GM12874 (cell line): ENCODE data around the gene DCLK1.

ENCODE experiments used
- TF ChIP-seq, protein P1 (sequence below): IDR thresholded peaks from 2 replicates; pipeline ENCODE4 v1.5.1; 2011; ENCODE audit warnings: low read depth, mild to moderate bottlenecking, control low read depth, low read length, moderate library complexity; ENCODE audit not compliant: insufficient read depth

Gene DCLK1

DNA sequence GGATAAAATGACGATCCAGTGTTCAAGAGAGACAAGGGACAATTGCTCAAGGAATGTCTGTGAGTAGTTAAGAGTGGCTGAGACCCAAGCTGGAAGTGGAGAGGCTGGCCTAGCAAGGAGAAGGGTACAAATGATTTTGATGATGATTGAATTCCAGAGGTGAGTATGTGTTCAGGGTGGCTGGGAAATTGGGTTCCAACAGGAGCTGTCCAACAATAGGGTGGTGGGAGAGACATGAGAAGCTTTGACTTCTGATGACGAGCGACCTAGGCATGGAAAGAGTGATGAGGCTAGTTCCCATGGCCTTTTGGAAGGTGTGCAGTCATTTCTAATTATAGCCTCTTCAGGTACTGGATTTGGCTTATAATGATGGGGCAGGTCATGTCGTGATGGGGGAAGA is 29.1 kb upstream of the DCLK1 start:
- TF ChIP-seq, protein P1, sequence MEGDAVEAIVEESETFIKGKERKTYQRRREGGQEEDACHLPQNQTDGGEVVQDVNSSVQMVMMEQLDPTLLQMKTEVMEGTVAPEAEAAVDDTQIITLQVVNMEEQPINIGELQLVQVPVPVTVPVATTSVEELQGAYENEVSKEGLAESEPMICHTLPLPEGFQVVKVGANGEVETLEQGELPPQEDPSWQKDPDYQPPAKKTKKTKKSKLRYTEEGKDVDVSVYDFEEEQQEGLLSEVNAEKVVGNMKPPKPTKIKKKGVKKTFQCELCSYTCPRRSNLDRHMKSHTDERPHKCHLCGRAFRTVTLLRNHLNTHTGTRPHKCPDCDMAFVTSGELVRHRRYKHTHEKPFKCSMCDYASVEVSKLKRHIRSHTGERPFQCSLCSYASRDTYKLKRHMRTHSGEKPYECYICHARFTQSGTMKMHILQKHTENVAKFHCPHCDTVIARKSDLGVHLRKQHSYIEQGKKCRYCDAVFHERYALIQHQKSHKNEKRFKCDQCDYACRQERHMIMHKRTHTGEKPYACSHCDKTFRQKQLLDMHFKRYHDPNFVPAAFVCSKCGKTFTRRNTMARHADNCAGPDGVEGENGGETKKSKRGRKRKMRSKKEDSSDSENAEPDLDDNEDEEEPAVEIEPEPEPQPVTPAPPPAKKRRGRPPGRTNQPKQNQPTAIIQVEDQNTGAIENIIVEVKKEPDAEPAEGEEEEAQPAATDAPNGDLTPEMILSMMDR, result no peak

DNA sequence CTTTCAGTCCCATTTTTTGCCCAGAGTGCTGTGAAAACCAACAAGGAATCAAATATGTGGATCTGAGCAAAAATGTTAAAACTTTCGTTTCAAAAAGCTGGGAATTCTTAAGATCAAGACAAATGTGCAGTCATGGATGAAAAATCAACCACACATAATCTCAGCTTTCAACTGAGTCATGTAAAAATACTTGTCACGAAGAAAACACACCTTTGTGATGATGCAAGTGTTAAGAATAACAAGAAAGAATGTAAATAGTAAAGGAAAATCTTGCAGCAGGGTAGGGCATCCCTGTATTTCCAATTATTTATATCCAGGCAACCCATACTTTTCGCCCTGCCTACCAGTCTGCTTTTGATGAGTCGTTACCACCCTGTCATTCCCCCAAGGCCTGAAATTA is 27.4 kb upstream of the DCLK1 start:
- TF ChIP-seq, protein P1, result no peak

DNA sequence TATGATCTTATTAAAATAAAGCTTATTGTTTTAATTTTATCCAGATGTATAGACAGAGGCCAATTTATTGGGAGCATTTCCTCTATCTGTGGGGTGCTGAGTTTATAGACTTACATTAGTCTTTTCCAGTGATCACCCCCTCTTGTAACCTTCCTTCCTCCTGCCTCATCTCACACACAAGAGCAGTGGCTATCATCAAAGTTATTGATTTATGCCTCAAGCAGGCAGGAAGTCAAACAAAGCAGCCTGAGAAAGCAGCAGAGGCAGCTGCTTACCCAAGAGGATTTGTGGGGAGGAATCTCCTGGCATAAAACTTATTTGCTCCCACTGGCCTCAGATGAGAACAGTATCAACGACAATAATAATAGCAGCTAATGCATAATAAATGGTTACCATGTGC is 26.3 kb upstream of the DCLK1 start:
- TF ChIP-seq, protein P1, result no peak

DNA sequence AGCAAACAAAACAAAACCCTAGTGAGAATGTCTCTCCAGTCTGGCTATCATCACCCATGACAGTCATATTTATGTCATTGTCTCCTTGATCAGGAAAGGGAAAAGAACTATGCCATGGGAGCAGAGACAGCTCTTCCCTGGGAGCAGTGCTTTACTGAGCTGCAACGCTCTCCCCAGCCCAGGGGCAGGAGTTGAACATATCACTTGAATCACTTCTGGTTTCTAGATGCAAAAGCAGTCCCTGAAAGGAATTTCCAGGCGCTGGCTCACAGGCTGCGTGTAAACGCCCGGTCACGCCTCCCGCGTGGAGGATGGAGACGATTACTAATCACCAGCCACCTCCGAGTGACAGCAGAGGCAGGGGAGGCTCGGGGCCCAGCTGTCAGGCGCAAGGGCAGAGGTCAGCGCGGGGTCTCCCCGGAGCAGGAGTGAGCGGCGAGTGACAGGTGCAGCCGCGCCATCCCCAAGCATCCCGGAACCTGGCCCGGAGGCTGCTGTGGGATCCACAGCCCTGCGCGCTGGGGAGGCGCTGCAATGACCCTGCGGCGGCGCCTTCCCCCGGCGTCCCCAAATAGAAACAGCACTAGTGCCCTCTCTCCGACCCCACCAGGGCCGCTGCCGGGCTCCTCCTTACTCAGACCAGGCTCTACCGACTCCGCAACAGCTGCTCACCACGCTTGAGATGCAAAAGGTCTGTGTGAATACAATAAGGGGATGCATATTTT is 23.5 kb upstream of the DCLK1 start:
- TF ChIP-seq, protein P1, result no peak

DNA sequence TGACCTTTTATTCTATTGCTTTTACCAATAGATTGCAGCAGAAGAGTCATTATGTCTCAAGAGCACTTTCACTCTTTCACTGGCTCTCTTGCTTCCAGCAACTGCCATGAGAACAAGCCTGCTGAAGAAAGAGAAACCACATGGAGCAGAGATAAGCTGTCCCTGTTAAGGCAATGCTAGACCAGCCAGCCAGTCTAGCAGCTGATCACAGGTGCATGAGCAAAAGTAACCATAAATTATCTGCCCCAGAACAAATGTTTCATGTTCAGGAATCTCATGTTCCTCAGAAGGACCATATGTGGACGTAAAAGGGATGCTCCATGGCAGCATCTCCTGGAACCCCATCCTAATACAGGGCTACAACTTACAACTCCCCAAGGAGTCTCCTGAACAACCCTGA is 20.4 kb upstream of the DCLK1 start:
- TF ChIP-seq, protein P1, result no peak

DNA sequence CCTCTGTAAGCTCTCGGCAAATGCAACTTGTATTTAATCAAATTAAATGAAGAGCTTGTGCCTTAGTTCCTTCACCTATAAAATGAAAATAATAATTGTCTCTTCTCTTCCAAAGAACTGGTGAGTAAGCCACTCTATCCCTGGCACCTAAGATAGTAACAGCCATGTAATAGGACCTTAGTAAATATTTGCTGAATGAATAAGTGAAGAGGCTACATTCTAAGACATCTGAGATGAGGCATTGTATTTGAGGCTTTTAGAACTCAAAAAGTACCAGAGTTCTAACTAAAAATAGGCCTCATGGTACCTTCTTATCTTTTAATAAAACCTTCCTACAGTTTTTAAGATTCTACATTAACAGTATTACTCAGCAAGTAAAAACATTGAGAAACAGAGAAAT is 17.3 kb upstream of the DCLK1 start:
- TF ChIP-seq, protein P1, result no peak

DNA sequence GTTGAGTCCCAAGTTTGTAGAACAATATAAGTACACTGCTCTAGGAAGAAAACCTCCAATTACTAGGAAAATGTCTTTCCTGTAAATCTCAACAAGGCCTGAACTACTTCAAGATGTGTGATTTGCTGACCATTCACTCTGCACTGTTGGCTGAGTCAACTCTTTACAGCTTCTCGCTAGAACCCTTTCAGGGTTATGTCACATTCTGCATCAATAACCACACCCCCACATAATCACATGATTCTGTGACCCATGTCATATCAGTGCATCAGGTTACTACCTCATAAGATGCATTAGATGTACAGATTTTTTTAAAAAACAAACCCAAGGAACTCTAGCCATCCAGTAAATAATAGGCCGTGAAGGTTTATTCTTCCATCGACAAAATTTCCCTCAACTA is 16.1 kb upstream of the DCLK1 start:
- TF ChIP-seq, protein P1, result no peak
